22Rv1 (cell line): Measurements from ENCODE around the gene IFT43.
A peak's percentile ranks its signal among the peaks of the same experiment; 100 is the strongest.

ENCODE experiments used
- H3K27ac ChIP-seq: fragments of 450-650 bp; 2 replicates; pipeline ENCODE4 v1.5.1; 2017
- CTCF ChIP-seq: fragments of 450-650 bp; IDR thresholded peaks from 2 replicates; pipeline ENCODE4 v1.5.1; 2017; ENCODE audit warnings: mild to moderate bottlenecking
- ZFX ChIP-seq: fragments of 450-650 bp; IDR thresholded peaks from 2 replicates; pipeline ENCODE4 v1.6.1; 2017; ENCODE audit warnings: antibody characterized with exemption, borderline replicate concordance

IFT43 gene

DNA sequence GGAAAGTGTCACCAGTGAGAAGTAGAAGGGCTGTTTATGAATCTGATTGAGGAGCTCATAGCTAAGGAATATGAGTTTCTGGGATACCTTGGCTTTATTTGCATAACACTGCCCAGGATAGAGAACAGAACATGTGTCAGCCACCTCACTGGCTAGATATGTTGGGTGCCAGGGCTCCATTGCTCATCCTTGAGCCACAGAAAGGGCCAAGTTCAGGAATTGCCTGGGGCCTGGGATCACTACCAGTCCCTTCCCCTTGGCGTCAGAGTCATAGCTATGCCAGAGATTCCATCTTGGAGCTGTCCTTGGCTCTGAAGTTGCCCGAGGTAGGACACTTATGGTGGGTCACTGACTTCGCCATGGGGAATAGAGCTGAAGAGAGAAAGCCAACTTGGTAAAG is 49.0 kb downstream of the IFT43 start:
- no peak overlapping the region for H3K27ac ChIP-seq
- TF ChIP-seq ZFX = no peak
- no peak for TF ChIP-seq CTCF

- TF ChIP-seq CTCF (no peak), ZFX (no peak)
- H3K27ac ChIP-seq = no peak overlapping the region
Measured at GRCh38 chr14:76040704-76041103, 55.1 kb downstream of the IFT43 start.

- TF ChIP-seq ZFX = no peak
- no peak for TF ChIP-seq CTCF
- no peak overlapping the region for H3K27ac ChIP-seq
Measured at GRCh38 chr14:76045773-76046172, 60.2 kb downstream of the IFT43 start.

GRCh38 chr14:76050250-76050649 is 64.7 kb downstream of the IFT43 start:
- TF ChIP-seq ZFX = no peak
- no peak for TF ChIP-seq CTCF
- H3K27ac ChIP-seq = no peak overlapping the region

DNA sequence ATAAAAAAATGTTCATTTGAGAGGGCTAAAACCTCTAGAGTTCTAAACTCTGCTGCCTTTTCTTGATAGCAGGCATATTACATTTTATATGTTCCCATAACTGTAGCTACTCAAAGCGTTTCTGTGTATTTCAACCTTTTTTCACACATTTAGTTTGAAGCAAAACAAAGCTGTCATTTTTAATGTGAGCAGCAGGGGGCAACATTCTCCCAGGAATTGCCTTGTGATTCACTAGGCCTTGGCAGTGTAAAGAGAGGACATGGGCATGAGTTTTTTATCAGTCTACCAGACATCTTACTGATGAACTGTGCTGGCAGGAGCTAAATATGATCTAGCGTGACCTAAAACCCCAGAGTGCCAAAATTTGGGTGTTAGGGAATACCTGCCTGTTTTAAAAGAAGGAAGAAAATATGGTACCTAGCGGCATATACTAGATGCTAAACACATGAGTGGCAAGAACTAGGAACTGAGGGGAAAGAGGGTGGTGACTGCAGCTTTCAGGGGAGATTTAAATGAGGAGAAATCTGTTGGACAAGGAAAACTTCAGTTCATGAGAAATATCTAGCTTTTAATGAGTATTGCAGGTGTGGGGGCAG is 65.3 kb downstream of the IFT43 start:
- TF ChIP-seq ZFX = no peak
- peak; percentile 79 for TF ChIP-seq CTCF
- no peak overlapping the region for H3K27ac ChIP-seq

DNA sequence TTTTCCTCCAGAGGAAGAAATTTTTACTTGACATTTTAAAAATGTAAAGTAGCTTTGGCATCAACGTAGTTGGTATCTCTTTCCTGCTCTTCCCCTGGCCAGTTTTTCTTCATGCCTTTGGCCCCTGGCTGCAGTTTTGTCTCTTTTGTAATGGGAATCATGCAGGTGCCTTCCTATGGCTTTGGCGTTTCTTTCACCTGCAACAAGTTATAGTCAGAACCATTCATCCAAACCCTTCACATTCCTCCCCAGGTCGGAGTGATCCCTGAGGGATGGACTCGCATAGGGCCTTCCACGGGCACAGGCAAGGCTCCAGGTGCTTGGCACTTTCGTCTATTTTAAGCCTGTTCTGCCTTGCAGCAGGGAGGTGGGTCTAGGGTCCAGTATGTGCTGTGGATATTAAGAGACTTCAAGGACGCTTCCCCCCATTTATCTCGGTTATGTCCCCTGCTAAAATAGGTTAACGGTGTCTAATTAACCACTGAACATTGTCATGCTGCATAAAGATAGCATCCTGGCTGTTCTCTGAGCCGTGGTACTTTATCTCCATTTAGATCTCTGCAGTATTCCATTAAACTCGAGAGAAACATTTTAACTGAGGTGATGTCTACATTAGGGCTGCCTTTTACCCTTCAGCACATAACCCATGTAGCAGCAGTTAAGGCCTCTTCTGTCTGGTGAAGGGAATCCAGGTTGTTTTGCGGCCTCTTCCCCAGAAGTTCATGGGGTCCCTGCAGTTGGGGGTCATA is 66.3 kb downstream of the IFT43 start:
- H3K27ac ChIP-seq = no peak overlapping the region
- TF ChIP-seq ZFX = no peak
- TF ChIP-seq CTCF = no peak

DNA sequence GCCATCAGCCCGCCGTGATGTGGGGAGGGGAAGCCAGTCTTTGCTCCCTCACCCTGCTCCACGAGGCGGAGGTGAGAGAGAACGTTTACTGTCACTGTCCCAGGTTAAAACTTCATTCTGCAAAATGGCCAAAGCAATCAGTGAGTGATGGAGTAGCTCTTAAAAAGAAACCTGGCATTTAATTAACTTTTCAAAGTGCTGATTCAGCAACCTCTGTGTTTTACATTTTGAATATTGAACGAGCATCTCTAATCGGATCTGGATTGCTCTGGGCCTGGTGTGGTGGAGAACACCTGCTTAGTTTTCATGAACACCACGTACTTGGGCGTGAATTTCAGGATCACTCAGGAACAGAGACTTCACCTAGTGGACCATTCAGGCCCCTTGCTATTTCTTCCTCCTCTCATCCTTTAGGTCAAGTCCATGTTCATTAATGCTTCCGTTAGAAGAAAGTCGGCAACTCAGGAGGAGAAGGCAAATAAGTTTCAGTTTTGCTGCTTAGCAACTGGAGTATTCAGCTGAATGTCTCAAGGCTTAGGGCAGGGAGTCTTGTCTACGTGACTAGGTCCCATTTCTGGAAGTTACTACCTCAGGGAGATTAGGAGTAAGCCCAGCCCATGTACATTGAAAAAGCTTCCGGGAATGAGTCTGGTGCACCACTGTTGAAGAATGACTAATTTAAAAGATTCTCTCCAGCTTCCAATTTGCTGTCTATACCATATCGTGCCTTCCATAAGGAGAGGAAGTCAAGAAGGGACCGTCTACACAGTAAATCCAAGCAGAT is 68.2 kb downstream of the IFT43 start:
- H3K27ac ChIP-seq = no peak overlapping the region
- TF ChIP-seq ZFX = no peak
- no peak for TF ChIP-seq CTCF
